HG02571 (cell line): ENCODE data around the gene SYTL2.

Experiments used
- ATAC-seq: cut with Tn5 transposase; IDR thresholded peaks from one replicate; pipeline ENCODE4 v1.9.1; 2021; ENCODE audit warnings: mild to moderate bottlenecking, moderate library complexity; ENCODE audit not compliant: unreplicated experiment

Gene SYTL2

DNA sequence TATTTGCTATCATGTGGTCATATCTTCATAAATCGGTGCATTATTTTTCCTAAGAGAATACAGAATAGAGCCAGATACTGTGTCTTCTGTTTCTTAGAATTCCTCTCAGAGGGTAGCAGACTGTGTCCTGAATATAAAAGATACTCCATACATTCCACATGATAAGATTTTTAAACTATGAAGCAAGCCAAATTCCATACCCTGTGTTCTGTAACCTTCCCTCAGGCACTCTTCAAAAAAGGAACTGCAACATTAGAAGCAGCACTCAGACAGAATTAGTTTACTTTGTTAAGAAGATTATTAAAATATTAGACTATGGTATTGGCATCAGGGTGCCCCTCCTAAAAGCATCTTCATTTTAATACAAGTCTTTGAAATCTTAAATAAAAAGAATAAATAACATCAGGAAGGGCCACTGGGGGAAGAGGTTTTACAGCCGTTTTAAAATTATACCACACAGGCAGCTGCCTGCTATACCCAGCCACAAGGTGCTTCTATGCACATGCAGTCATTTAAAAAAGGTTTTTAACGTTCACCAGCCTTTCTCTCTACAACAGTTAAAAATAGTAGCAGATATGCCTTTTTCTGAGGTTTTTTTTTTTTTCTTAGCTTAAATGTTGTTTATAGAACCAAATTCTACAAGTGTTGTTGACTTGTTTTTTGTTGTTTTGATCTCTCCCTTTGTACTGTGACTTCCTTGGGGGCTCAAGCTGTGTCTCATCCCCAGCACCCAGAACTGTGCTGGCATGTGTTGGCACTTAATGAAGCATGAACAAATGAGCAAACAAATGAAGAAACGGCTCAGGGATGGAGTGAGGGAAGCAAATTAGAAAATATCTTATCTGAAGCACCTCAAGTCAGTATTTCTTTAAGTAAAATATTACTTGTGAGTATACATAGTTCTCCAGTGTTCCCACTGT is 70.2 kb downstream of the SYTL2 start:
- no peak for ATAC-seq

DNA sequence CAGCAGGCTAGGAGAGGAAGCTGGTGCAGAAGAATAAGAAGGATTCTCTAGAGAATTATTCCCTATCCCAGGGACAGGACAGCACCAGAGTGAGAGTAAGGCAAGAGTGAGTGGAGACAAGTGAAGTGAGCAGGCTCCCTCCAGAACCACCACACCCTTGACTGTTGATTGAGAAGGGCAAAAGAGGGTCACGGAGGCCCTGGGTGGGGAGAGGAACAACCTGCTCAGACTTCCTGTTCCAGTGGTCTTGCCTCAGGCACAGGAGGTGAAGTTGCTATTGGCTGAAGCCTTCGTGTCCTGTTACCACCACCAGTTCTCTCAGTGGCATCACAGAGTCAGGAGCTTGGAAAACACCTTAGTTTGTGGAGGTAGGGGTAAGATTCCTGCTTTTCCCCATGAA is 73.2 kb downstream of the SYTL2 start:
- no peak for ATAC-seq

DNA sequence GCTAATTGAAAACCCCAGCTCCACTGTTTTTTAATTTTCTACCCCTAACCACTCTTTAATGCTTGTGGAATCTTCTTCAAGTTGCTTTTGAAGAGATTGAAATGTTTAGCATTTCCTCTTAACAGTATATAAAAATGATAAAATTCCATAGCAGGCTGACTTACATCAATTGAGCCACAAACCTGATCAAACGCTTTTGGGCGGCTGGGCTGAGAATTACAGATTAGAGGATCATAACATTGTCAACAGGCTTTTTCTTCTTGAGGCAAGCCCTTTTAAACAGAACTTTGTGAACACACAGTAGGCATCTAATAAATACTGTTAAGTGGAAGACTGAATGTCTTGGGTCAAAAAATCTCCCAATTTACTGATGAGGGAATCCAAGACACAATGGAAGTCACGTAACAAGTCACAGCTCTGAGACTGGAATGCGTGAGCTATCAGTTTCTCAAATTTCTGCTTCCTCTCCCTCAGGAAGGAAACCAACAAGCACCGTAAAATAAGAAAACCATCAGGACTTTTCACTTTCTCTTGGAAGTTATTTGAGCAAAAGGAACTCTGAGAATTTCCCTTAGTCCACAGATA is 75.0 kb downstream of the SYTL2 start:
- ATAC-seq, result no peak

DNA sequence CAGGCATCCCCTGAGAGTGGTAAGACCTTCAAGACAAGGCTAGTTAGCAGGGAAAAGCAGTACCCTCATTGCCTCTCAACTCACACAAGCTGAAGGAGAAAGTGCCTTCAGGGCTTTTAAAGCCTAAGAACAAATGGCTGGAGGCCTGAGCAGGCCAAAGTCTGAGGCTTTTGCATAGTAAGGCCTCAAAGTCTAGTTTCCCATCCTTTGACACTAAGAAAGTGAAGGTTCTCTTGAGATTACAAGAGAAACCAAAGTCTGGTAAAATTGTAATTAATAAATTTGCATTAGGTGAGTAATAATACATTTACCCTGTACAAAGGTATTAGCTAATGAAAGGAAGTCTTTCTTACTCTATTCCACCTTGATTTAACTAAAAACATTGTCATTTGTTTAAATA is 78.0 kb downstream of the SYTL2 start:
- no peak for ATAC-seq

DNA sequence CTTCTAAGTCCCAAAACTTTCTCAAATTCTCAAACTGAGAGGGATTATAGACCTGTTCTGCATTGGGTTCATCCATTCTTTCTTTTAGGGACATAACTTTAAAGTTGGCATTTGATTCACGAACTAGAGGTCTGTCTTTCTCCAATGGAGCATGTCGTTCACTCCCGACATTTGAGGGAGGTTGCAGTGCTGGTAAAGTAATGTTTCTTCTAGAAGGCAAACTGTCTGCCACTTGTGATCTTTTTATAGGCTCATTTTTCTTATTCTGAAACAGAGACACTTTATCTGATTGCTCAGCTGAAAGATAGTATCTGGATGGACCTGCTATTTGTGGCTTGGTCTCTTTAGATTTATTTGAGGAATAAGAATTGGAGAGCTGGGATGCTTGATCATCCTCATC is 84.6 kb downstream of the SYTL2 start:
- ATAC-seq, result no peak

DNA sequence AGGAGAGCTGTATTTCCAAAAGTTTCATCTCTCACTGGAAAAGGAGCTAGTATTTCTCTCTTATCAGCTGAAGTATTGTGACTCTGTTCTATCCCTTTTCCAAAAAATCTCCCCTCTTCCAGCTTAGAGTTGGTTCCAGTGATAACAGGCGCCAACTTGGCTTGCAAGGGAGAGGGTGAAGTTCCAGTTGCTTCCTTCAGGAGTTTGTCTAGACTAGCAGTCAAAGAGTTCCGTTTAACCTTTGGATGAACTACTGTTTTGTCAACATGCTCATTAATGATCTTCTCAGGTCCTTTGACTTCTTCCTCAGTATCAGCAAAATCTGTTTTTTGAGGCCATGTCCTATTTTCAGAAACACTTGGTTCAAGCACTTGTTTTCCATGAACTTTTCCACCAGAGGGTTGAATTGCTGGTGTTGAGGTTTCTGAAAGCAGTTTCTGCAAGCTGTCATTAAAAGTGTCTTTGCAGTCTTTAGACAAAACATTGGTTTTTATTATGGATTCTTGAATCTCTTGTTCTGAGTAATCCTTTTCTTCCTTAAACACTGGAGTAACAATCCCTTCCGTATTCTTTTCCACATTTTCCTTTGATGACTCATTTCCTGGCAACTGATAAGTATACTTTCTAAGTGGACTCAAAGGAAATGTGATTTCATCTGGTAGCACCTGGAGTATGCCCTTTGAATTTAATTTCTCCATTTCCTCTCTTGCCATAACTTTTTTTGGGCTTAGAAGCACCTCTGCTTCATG is 85.3 kb downstream of the SYTL2 start:
- ATAC-seq, result no peak

DNA sequence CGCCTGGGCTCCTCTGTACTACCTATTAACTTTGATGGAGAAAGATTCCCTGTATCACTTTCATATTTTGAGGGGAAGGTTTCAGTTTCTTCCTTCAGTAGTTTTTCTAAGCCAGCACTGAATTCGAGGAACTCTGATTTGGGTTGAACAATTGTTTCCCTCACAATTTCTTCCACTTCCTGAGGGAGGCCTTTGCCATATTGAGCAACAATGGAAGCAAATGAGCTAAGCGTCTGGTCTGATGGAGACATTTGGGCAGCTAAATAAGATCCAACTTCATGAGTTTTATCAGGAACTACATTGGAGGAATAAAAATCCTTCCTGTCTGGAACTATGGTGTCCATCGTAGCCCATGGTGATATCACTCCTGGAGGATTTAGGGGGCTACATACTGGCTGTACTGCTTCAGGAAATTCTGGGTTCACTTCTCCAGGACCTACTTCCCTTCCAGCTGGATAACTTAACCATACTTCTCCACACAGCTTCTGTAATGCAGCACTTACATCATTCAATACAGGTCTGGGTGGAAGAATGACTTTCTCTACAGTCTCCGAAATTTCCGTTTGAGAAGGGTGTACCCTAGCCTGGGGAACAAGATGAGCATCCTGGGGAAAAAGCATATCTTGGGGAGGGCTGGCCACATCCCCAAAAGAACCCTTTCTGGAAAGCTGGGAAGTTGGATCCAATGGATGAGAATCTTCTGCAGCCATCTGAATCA is 86.0 kb downstream of the SYTL2 start:
- ATAC-seq, result no peak

DNA sequence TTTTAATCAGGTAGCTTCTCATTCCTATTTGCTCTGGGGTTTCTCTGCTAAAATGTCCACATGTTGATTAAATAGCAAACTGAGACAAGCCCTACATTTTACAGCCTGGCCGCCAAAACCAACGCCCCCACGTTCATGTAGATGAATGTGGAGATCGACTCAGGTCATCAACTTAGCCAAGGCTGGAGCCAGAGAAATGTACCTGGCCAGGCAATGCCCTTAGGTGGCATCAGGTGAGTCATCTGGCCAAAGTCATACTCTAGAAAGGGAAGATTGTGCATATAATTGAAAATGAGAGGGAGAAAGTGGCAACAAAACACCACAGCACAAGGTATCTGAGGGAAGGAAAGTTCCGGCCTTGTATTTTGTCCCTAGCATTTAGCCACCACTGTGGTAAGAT is 87.9 kb downstream of the SYTL2 start:
- ATAC-seq, result no peak

DNA sequence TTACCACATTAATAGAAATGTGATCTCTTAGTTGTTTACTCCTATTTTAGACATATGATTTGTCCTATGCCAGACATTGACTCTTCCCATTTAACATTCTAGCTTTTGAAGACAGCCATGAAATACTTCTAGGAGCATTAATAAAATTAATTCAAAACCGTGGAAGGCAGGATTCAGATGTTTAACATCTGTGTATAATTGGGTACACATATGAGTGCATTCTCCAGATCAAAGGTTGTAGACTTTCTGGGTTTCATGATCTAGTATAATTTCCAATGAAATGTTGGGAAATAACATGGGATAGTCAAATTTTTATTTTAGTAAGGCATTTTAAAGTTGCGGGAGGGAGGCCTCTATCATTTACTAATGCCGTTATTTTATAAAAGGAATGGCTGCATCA is 89.8 kb downstream of the SYTL2 start:
- ATAC-seq, result no peak

DNA sequence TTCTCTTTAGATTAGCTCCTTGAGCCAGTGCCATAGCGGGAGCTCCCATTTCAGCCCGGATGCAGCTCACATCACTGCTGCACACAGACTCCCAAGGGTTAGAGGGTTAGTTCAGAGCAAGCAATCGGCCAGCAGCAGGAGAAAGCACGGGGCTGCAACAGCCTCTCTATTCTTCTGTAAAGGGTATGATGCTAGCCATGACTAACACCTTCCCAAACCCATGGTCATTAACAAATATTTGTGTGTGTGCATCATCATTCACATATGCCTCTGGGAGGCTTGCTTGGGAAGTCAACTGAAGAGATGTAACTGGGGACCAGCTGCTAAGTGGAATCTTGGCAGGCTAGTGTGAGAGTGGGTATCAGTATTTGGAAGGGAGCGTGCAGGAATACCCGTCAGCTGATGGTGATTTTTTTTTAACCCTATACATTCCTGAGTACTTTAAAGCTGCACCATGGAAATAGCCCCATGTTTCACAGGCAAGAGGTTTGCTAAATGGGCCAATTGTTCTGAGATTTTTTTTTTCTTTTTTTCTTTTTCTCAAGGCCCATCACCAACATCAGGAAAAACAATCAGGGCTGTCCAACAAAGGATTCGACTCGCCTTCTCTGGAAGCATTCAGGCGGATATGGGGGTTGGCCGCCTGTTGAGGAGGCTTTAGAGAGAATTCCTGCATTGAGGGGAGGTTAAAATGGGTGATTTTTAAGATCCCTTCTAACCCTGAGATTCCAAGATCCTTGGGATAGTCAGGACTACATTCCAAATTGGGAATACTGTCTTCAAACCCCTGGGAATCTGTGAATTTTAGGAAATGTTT is 91.7 kb downstream of the SYTL2 start:
- no peak for ATAC-seq

DNA sequence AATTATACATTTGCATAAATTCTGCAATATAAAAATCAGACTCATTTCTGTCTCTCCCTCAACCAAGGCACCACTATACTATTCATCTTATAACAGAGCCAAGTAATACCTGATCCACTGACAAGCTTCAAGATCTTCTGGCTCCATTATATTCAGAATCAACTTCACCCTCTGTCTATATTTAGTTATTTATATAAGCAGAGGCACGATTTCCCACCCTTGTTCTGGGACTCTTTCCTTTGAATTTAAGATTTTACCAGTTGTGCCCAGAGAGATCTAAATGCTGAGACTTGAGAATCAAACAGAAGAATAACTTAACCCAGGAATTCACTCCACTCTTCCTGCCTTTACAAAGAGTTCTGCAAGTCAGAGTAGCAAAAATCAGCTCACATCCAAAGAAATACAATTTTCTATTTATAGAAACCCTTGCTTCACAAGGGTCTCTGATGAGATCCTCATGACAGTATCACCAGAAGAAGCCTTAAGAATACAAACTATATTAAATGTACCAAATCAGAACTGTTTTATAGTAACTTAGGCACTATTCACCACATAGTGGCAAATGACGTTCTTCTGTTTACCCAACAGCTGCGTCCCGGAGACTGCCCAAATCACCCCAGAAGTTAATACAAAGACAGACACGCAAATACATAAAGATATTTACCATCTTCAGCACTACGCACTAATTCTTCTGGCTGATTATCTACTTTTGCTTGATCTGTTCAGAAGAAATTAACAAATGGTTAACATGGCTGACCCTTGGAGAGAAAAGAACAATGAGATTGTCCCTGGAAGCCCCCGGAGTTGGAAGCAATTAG is 92.6 kb downstream of the SYTL2 start:
- no peak for ATAC-seq

DNA sequence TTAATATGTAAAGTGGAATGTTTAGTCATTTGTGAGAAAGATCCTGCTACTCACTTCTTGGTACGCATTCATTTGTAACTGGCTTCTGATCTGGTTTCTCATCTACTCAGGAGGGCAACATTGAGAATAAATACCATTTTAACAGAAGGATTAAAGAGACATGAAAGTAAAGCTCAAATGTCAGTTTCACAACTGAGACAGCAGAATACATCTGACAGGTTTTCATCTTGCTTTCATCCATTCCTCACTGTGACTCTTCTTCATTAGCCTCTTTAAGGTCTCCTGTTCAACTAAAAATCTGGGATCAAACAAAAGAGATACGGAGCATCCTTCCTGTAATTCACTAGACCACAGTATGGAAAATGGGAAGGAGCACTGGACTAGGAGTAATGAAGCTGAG is 93.5 kb downstream of the SYTL2 start:
- no peak for ATAC-seq

DNA sequence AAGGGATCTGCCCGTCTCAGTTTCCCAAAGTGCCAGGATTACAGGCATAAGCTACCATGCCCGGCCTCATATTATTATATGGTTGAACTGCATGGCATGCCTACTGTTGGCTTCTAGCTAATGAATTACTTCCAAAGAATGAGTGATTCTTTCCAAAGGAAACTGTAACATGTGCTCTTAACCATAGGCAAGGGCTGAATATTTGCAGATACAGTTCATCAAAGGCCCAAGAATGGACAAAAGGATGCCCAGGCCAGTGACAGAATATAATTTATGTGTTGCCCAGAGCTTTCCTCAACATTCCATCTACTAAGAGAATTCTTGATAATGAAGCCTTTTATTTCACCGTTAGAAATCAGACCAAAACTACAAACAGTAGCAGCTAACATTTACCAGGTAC is 98.0 kb downstream of the SYTL2 start:
- no peak for ATAC-seq

DNA sequence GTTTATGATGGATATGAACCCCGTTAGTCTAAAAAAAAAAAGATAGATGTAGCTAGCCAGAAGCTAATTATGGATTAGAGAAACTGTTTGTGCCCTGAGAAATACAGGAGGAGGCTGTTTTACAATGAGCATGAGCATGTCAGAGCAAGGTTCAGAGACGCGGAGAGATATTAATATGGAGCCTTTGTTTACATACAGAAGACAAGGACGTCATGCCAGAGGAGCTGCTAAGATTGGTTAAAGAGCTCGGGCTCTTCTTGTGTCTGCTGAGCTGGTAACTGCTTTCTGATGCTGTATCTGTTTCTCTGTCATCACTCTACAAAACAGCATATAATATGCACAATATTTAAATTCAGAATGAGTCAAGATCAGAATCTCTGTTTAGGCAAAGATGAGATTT is 100.0 kb downstream of the SYTL2 start:
- ATAC-seq, result no peak

DNA sequence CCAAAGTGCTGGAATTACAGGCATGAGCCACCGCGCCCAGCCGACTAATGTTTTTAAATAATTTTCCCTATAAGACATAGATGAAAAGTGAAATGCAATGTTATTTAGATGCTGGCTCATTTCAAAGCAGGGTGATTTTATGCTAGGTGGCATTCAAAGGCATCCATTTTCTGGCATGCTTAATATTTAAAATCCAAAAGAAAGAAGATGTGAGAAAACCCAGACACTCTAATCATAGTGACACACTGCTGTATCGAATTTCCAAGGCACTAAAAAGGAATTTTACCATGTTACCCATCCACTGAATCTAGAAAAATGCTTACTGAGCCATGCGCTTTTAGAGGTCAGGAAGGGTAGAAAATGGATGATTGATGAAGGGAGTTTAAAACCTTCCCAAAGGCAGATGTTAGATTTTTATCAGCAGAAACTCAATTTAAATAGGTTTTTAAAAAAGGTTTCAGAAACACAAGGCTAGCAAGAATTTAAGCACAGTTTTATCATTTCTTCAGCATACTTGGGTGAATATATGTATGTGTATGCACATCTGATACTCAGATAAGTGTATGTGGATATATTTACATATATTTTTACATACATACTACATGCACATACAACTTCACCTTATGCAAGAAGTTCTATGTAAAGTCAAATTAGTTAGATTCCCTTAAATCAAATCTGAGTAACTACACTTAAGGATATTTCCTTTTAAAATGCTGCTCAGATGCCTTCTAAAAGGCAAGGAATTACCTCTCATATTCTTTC is 100.8 kb downstream of the SYTL2 start:
- no peak for ATAC-seq

DNA sequence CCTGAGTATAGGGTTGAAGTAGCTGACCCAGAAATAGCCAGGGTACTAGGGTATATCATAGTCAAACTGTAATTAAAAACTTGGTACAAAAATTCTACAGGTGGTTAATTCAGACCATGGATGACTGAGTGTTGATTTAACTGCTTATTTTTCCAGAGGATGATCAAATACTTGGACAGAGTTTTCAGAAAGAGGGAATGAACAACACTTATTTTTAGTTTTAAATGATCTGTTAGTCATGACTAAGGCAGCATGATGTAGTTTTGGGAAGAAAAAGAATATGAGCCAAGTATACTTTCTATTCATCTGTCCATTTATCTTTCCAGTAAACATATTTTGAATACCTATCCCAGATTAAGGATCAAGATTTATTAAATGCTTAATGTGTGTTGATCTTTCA is 105.1 kb downstream of the SYTL2 start:
- no peak for ATAC-seq

DNA sequence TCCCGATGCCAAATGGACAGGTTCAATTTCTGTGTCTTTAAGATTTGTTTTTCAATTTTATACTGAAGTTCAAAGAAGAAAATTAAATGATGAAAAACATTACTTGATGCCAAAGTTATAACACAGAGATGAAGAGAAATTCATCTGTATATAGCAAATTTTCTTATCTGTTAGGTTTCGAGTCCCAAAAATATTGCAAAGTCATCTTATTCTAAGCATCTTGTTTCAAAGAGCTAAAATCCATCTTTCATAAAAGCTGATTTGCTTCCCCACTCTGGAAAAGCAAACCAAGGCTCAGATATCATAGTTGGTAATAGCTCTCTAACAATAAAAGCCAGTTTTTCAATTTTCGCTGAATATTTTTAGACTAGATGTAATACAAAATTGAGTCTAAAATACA is 106.0 kb downstream of the SYTL2 start:
- ATAC-seq, result no peak

DNA sequence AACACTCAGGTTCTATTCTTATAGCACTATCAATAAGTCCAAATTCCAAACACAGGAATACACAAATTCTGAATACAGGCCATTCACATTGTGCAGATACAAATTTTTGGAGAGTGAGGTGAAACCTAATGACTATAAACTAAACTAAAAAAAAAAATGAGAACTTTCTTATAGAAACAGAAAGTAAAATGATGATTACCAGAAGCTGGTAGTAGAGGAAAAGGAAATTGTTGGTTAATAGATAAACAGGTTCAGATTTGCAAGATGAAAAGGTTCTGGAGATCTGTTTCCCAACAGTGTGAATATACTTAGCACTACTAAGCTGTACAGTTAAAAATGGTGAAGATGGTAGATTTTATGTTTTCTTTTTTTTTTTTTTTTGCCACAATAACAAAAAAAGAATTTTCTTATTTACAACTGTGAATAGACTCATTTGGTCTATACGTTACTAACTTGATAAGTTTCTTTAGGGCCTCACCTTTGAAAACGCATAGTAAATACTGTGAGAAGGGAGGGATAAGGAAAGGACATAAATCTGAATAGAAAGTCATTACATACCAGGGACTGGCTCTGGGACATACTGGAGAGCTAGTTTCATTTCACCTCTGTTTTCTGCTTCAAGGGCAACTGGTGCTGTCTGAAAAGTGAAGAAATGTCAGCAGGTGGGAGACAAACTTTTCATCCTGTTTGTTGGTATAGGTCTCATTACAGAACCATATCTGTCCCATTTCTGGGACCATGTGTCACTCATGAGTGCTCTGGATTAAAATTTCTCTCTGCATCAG is 110.8 kb downstream of the SYTL2 start:
- ATAC-seq, result peak; percentile 82
